ENCODE data around the gene SYT14. TPM values are rescaled to one million over a fixed set of nuclear protein-coding genes. Genes with fewer than 3 reads are reported as not detected.

Gene SYT14
- total RNA-seq, 1 experiment from 2014 or later = 10.3 TPM

GRCh38 chr1:210217482-210217881 is 279.5 kb downstream of the SYT14 start:
- Mint-ChIP-seq H3K9me3 (no peaks in the 10 kb centered on the region), H3K4me1 (peaks cover 13 to 14% of the 10 kb centered on the region in 2 experiments), H3K27me3 (ENCODE audit: low read depth) (peaks cover 4% of the 10 kb centered on the region), H3K4me3 (no peak overlapping the region), H3K36me3 (ENCODE audit: insufficient read depth in 1 of 3, low read depth in 3 of 3) (no peaks in the 10 kb centered on the region), H3K27ac (no peak overlapping the region)
- H3K27me3 ChIP-seq (ENCODE audit: insufficient read depth, low read length) = no peaks in the 10 kb centered on the region
- no peak overlapping the region for H3K18ac ChIP-seq (ENCODE audit: insufficient read length, low read depth, low read length)
- DNase-seq = no peak
- H3K14ac ChIP-seq (ENCODE audit: insufficient read depth, low read length) = no peak overlapping the region
- H3K56ac ChIP-seq (ENCODE audit: insufficient read length, low read depth, low read length) = no peak overlapping the region
- H3K4me2 ChIP-seq (ENCODE audit: insufficient read depth, insufficient read length, low read length) = no peak overlapping the region
- no peak overlapping the region for H2BK12ac ChIP-seq (ENCODE audit: insufficient read length, low read depth, low read length)
- H2BK20ac ChIP-seq (ENCODE audit: low read depth, low read length, poor library complexity, severe bottlenecking) = no peak overlapping the region
- no CpG with 5 or more reads among the region's 5 CpGs for WGBS (ENCODE audit: extremely low coverage, insufficient read length, low lambda C conversion rate)
- no peak overlapping the region for H3K4ac ChIP-seq (ENCODE audit: low read depth, low read length)
- no peak overlapping the region for H2AFZ ChIP-seq (ENCODE audit: low read length)
- H4K20me1 ChIP-seq (ENCODE audit: control insufficient read depth, insufficient read depth, insufficient read length) = no peaks in the 10 kb centered on the region
- no peaks in the 10 kb centered on the region; the same call in 1 of the 2 replicates for H3K4me1 ChIP-seq (ENCODE audit: insufficient read depth, low read length)
- no peak overlapping the region for H2BK15ac ChIP-seq (ENCODE audit: low read depth, low read length)
- H4K5ac ChIP-seq (ENCODE audit: insufficient read length, low read depth, low read length) = no peak overlapping the region
- no peak overlapping the region for H2AK5ac ChIP-seq (ENCODE audit: insufficient read length, low read length)
- H2BK120ac ChIP-seq (ENCODE audit: low read depth, low read length, poor library complexity, severe bottlenecking) = no peak overlapping the region
- H3K9ac ChIP-seq (ENCODE audit: extremely low read depth, insufficient read length, low read length) = no peak overlapping the region
- no peak overlapping the region for H3K27ac ChIP-seq (ENCODE audit: insufficient read length, low read depth, low read length)
- H3K9me3 ChIP-seq (ENCODE audit: control insufficient read depth, low read depth, low read length) = no peaks in the 10 kb centered on the region
- H4K8ac ChIP-seq (replicated peaks; ENCODE audit: insufficient read length, low read depth, low read length) = no peak overlapping the region
- H3K79me2 ChIP-seq (ENCODE audit: insufficient read depth, low read length) = no peaks in the 10 kb centered on the region
- H2BK5ac ChIP-seq (ENCODE audit: insufficient read length, low read length) = no peak overlapping the region
- H4K91ac ChIP-seq (ENCODE audit: insufficient read length, low read depth, low read length) = no peak overlapping the region
- no peak for TF ChIP-seq CTCF (conservative IDR thresholded peaks at IDR 0.05)
- no peaks in the 10 kb centered on the region for H3K79me1 ChIP-seq (ENCODE audit: insufficient read depth, low read depth, low read length, poor library complexity, severe bottlenecking)
- H3K23ac ChIP-seq (ENCODE audit: insufficient read length, low read depth, low read length) = no peak overlapping the region
- no peaks in the 10 kb centered on the region for H3K23me2 ChIP-seq (ENCODE audit: insufficient read length, low read depth, low read length, poor library complexity, severe bottlenecking)
- no peak overlapping the region for H3T11ph ChIP-seq (ENCODE audit: low read length)
